Stomach (tissue), 9 donors: Measurements from ENCODE around the gene TRMU. TPM values are rescaled to one million over a fixed set of nuclear protein-coding genes. Genes with fewer than 3 reads are reported as not detected.

Experiments
- DNase-seq, 2 donors: peaks; one replicate each; pipeline versions ENCODE4 v3.0.0 to v3.0.0-alpha.2; 2013 to 2019
- H3K27ac ChIP-seq, 5 donors: fragments of 200-600 bp in 4 of 5; sonication (generic) in 4 of 5; one replicate each; pipeline ENCODE4 v1.5.1; 2013 to 2019; ENCODE audit warnings: mild to moderate bottlenecking in 1 of 5, moderate library complexity in 1 of 5
- H3K27me3 ChIP-seq, 3 donors: fragments of 200-600 bp; sonication (generic); one replicate each; pipeline ENCODE4 v1.5.1; 2017 to 2019; ENCODE audit warnings: mixed run types in 1 of 3
- H3K36me3 ChIP-seq, 4 donors: fragments of 200-600 bp; sonication (generic); 1 replicate in 3 of 4; 2 replicates in 1 of 4; pipeline ENCODE4 v1.5.1; 2016 to 2019
- H3K4me1 ChIP-seq, 4 donors: fragments of 200-600 bp; sonication (generic); one replicate each; pipeline ENCODE4 v1.5.1; 2016 to 2019
- H3K4me3 ChIP-seq, 4 donors: fragments of 200-600 bp; sonication (generic) in 3 of 4; one replicate each; pipeline ENCODE4 v1.5.1; 2016 to 2019; ENCODE audit warnings: mild to moderate bottlenecking in 1 of 4
- H3K9me3 ChIP-seq, 4 donors: fragments of 200-600 bp; sonication (generic); one replicate each; pipeline ENCODE4 v1.5.1; 2016 to 2019
- EP300 ChIP-seq: sonication (generic); formaldehyde crosslinking; IDR thresholded peaks from one replicate; pipeline ENCODE4 v1.6.1; 2017; ENCODE audit warnings: antibody characterized with exemption
- POLR2A ChIP-seq, 4 donors: fragments of 450-650 bp; IDR thresholded peaks; one replicate each; pipeline ENCODE4 v1.6.1; 2016; ENCODE audit warnings: antibody characterized with exemption in 4 of 4, control low read depth in 2 of 4, mild to moderate bottlenecking in 1 of 4, moderate library complexity in 1 of 4
- POLR2AphosphoS5 ChIP-seq, 3 donors: sonication (generic); formaldehyde crosslinking; IDR thresholded peaks; one replicate each; pipeline ENCODE4 v1.6.1; 2016; ENCODE audit warnings: antibody characterized with exemption in 3 of 3
- WGBS, 5 donors: extraction: QIAGEN DNeasy Blood & Tissue Kit in 3 of 5; methylation state at CpG; one replicate each; pipeline versions ENCODE4 v1.1.5 to v1.1.7; 2013 to 2018; 5-methylcytosine and 5-hydroxymethylcytosine counted together
- intact Hi-C: fragments of 100-400 bp; cut with DNase I; formaldehyde crosslinking; loops from one replicate; pipeline ENCODE4 v1.15.1; 2023; ENCODE audit warnings: low total_unique reads
- polyA plus RNA-seq, 3 donors: library from polyadenylated mRNA; stranded (reverse); fragments of 200-250 nt; gene quantifications; one replicate each; pipeline ENCODE4 v1.2.3, GENCODE V29; 2013
- total RNA-seq, 5 donors: library from RNA; depleted of rRNA; stranded (reverse); fragments of >200 nt; gene quantifications; one replicate each; pipeline versions ENCODE4 v1.1.0 to v1.2.3, GENCODE V29; 2014 to 2016
- TF ChIP-seq, protein P1 (sequence below), 7 experiments: fragments of 450-650 bp in 4 of 7; fragments of 200-600 bp in 3 of 7; sonication (generic) in 3 of 7; IDR thresholded peaks; one replicate each; pipeline ENCODE4 v1.5.1; 2016 to 2019; ENCODE audit warnings: antibody characterized with exemption in 7 of 7, control low read depth in 2 of 7, mild to moderate bottlenecking in 1 of 7
- donor health status: healthy with polysubstance abuse.
- donor health status: Bipolar disorder and iron deficiency.
- donor health status: healthy.

Gene TRMU
- total and polyA plus RNA-seq, 8 donors: 23.8 to 114 (median 57.4) TPM

- Histone ChIP-seq H3K27me3 (peaks cover 0 to 45% (median 0%) of the 10 kb centered on the region in 3 donors), H3K27ac (no peak overlapping the region), H3K9me3 (no peaks in the 10 kb centered on the region), H3K4me3 (no peak overlapping the region), H3K4me1 (peaks cover 0 to 9% (median 7%) of the 10 kb centered on the region in 4 donors), H3K36me3 (peaks cover 0 to 43% (median 23%) of the 10 kb centered on the region in 4 donors)
- WGBS, 5 donors: 73 to 90% (median 83%) methylated on average over 20 to 26 of the region's 26 CpGs
- intact Hi-C loops: no loop called here
- TF ChIP-seq EP300 (no peak), POLR2A (IDR thresholded peaks at IDR 0.05) (no peak), POLR2AphosphoS5 (IDR thresholded peaks at IDR 0.05) (no peak)
- TF ChIP-seq, protein P1, sequence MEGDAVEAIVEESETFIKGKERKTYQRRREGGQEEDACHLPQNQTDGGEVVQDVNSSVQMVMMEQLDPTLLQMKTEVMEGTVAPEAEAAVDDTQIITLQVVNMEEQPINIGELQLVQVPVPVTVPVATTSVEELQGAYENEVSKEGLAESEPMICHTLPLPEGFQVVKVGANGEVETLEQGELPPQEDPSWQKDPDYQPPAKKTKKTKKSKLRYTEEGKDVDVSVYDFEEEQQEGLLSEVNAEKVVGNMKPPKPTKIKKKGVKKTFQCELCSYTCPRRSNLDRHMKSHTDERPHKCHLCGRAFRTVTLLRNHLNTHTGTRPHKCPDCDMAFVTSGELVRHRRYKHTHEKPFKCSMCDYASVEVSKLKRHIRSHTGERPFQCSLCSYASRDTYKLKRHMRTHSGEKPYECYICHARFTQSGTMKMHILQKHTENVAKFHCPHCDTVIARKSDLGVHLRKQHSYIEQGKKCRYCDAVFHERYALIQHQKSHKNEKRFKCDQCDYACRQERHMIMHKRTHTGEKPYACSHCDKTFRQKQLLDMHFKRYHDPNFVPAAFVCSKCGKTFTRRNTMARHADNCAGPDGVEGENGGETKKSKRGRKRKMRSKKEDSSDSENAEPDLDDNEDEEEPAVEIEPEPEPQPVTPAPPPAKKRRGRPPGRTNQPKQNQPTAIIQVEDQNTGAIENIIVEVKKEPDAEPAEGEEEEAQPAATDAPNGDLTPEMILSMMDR (IDR thresholded peaks at IDR 0.05): no peak
- DNase-seq: no peak
These were observed 29.0 kb downstream of the TRMU start for GRCh38 chr22:46364341-46365165.

DNA sequence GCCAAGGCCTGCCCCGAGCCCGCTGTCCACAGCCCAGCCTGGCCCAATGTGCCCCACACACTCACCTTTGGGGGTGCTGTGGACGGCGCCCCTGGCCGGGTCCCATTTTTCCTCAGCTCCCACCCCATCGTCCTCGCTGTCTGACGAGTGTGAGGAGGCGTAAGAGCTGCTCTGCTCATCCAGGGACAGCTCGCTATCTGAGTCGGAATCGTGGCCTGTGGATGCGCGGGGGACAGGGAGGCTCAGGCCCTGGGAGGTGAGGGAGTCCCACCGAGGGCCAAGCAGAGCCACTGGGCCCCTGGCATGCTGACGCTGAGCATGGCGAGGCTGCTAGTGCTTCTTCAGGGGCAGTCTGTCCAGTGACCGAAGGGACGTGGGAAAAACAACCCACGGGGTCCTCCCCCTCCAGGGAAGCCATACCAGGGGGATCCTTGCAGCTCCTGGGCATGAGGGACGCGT is 29.7 kb downstream of the TRMU start:
- intact Hi-C loops: no loop called here
- H3K4me1 ChIP-seq: peaks cover under 1 to 13% (median 7%) of the 10 kb centered on the region in 4 donors
- TF ChIP-seq EP300 (no peak), POLR2A (IDR thresholded peaks at IDR 0.05) (no peak), POLR2AphosphoS5 (IDR thresholded peaks at IDR 0.05) (no peak)
- TF ChIP-seq, protein P1 (IDR thresholded peaks at IDR 0.05): no peak
- H3K4me3 ChIP-seq: no peak overlapping the region
- peaks cover 0 to 38% (median 23%) of the 10 kb centered on the region in 4 donors for H3K36me3 ChIP-seq
- DNase-seq: no peak
- no peaks in the 10 kb centered on the region for H3K9me3 ChIP-seq
- H3K27me3 ChIP-seq: peaks cover 0 to 45% (median 0%) of the 10 kb centered on the region in 3 donors
- no peak overlapping the region for H3K27ac ChIP-seq
- WGBS, 5 donors: 91 to 97% (median 92%) methylated on average over 9 to 22 of the region's 22 CpGs

DNA sequence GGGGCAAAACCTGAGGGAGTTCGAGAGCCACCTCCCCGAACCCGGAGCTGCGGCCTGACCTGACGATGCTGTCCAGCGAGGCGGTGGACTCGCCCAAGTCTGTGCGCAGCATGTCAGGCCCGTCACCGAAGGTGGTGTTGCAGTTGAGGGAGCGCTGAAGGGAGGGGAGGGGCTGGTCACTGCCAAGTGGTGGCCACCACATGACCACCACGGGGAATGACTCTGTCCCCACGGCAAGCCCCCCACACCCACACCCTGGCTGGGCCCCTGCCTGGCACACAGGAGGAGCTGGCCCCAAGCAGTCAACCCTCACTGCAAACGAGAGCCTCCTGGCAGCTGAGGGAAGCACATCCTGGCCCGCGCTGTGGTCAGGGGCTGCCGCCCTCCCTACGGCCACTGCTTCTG is 30.8 kb downstream of the TRMU start:
- Histone ChIP-seq H3K4me3 (no peak overlapping the region), H3K9me3 (no peaks in the 10 kb centered on the region), H3K27me3 (peaks cover 0 to 45% (median 0%) of the 10 kb centered on the region in 3 donors), H3K4me1 (peaks cover 4 to 24% (median 12%) of the 10 kb centered on the region in 4 donors), H3K27ac (no peak overlapping the region), H3K36me3 (peaks cover 0 to 29% (median 23%) of the 10 kb centered on the region in 4 donors)
- 70 to 92% (median 90%) methylated on average over 15 to 19 of the region's 19 CpGs for WGBS, 5 donors
- intact Hi-C loops: no loop called here
- DNase-seq: no peak
- TF ChIP-seq EP300: no peak
- TF ChIP-seq, protein P1 (IDR thresholded peaks at IDR 0.05): no peak
- no peak for TF ChIP-seq POLR2A (IDR thresholded peaks at IDR 0.05)
- TF ChIP-seq POLR2AphosphoS5 (IDR thresholded peaks at IDR 0.05): no peak

GRCh38 chr22:46366801-46367706 is 31.5 kb downstream of the TRMU start:
- H3K27me3 ChIP-seq: peaks cover 0 to 45% (median 0%) of the 10 kb centered on the region in 3 donors
- H3K36me3 ChIP-seq: peaks cover 0 to 28% (median 23%) of the 10 kb centered on the region in 4 donors
- peaks cover 4 to 25% (median 12%) of the 10 kb centered on the region in 4 donors for H3K4me1 ChIP-seq
- no peaks in the 10 kb centered on the region for H3K9me3 ChIP-seq
- intact Hi-C loops: no loop called here
- no peak overlapping the region for H3K4me3 ChIP-seq
- no peak for TF ChIP-seq POLR2A (IDR thresholded peaks at IDR 0.05)
- TF ChIP-seq EP300: no peak
- TF ChIP-seq POLR2AphosphoS5 (IDR thresholded peaks at IDR 0.05): no peak
- TF ChIP-seq, protein P1 (IDR thresholded peaks at IDR 0.05): no peak
- DNase-seq: no peak
- 57 to 76% (median 74%) methylated on average over 14 to 45 of the region's 45 CpGs for WGBS, 5 donors
- no peak overlapping the region for H3K27ac ChIP-seq
